GM23338 (cell line): ENCODE results near the gene SRPX2. TPM values are rescaled to one million over a fixed set of nuclear protein-coding genes. Genes with fewer than 3 reads are reported as not detected.

Source experiments
- ATAC-seq: fragments of 200-7000 bp; cut with Tn5 transposase; 3 replicates; pipeline ENCODE4 v1.9.1; 2020
- DNase-seq: peaks from one replicate; pipeline ENCODE4 v3.0.0-alpha.2; 2015; ENCODE audit warnings: low spot score
- H2AFZ ChIP-seq: fragments of 200-600 bp; sonication (generic); 2 replicates; pipeline ENCODE4 v1.8.0; 2016; ENCODE audit warnings: antibody characterized with exemption, mild to moderate bottlenecking, moderate library complexity
- H3F3A ChIP-seq: fragments of 200-600 bp; sonication (generic); replicated peaks from 2 replicates; pipeline ENCODE4 v1.8.0; 2017; ENCODE audit warnings: antibody characterized with exemption, mixed run types, low read depth
- H3K27ac ChIP-seq: fragments of 200-600 bp; sonication (generic); 2 replicates; pipeline ENCODE4 v1.6.1; 2016; ENCODE audit warnings: low read depth
- H3K27me3 ChIP-seq: fragments of 200-600 bp; sonication (generic); 2 replicates; pipeline ENCODE4 v1.8.0; 2016; ENCODE audit warnings: mild to moderate bottlenecking, mixed run types, moderate library complexity; ENCODE audit not compliant: insufficient read depth
- H3K36me3 ChIP-seq: fragments of 200-600 bp; sonication (generic); 2 replicates; pipeline ENCODE4 v1.8.0; 2016; ENCODE audit warnings: mild to moderate bottlenecking; ENCODE audit not compliant: insufficient read depth
- H3K4me1 ChIP-seq: fragments of 200-600 bp; sonication (generic); 2 replicates; pipeline ENCODE4 v1.8.0; 2016; ENCODE audit warnings: mild to moderate bottlenecking, moderate library complexity; ENCODE audit not compliant: insufficient read depth
- H3K4me2 ChIP-seq: fragments of 200-600 bp; sonication (generic); 2 replicates; pipeline ENCODE4 v1.7.1; 2017; ENCODE audit warnings: mixed run types
- H3K4me3 ChIP-seq: fragments of 200-600 bp; sonication (generic); 2 replicates; pipeline ENCODE4 v1.6.1; 2016; ENCODE audit warnings: mixed run types
- H3K79me2 ChIP-seq: fragments of 200-600 bp; sonication (generic); replicated peaks from 2 replicates; pipeline ENCODE4 v1.8.0; 2017; ENCODE audit warnings: mild to moderate bottlenecking; ENCODE audit not compliant: insufficient read depth
- H3K9me2 ChIP-seq: fragments of 200-600 bp; sonication (generic); 2 replicates; pipeline ENCODE4 v1.8.0; 2017; ENCODE audit not compliant: insufficient read depth
- H4K20me1 ChIP-seq: fragments of 200-600 bp; sonication (generic); replicated peaks from 2 replicates; pipeline ENCODE4 v1.8.0; 2017; ENCODE audit warnings: mild to moderate bottlenecking; ENCODE audit not compliant: insufficient read depth
- H3K27ac Mint-ChIP-seq: 2 replicates; pipeline ENCODE4 v1.8.0; 2020; ENCODE audit warnings: inconsistent platforms, mild to moderate bottlenecking, moderate library complexity, mixed read lengths
- H3K27me3 Mint-ChIP-seq: 3 replicates; pipeline ENCODE4 v1.8.0; 2022; ENCODE audit warnings: low read depth, mild to moderate bottlenecking, moderate library complexity, mixed read lengths, inconsistent platforms; ENCODE audit not compliant: insufficient read depth, poor library complexity
- H3K36me3 Mint-ChIP-seq: 3 replicates; pipeline ENCODE4 v1.8.0; 2021; ENCODE audit warnings: low read depth, mild to moderate bottlenecking, inconsistent platforms, moderate library complexity, mixed read lengths
- H3K4me1 Mint-ChIP-seq: 3 replicates; pipeline ENCODE4 v1.8.0; 2020; ENCODE audit warnings: mild to moderate bottlenecking, inconsistent platforms, mixed read lengths
- H3K4me3 Mint-ChIP-seq: 3 replicates; pipeline ENCODE4 v1.8.0; 2021; ENCODE audit warnings: moderate library complexity, mild to moderate bottlenecking, inconsistent platforms, mixed read lengths
- H3K9me3 Mint-ChIP-seq: 3 replicates; pipeline ENCODE4 v1.8.0; 2020; ENCODE audit warnings: moderate library complexity, mild to moderate bottlenecking, inconsistent platforms, mixed read lengths
- CREB1 ChIP-seq: fragments of 250-450 bp; sonication (Bioruptor Pico); IDR thresholded peaks from 2 replicates; pipeline ENCODE4 v1.5.0; 2020; ENCODE audit warnings: low read depth, mild to moderate bottlenecking, moderate library complexity
- CTCF ChIP-seq, 2 experiments: fragments of 200-600 bp in 1 of 2; sonication (generic) in 1 of 2; conservative IDR thresholded peaks; 2 replicates each; pipeline versions ENCODE4 v1.5.1 to v1.6.1; 2016 to 2017; ENCODE audit warnings: antibody characterized with exemption in 2 of 2, low read depth in 2 of 2, mild to moderate bottlenecking in 2 of 2, moderate library complexity in 1 of 2
- ETS1 ChIP-seq: IDR thresholded peaks from 2 replicates; pipeline ENCODE4 v1.6.1; 2016; ENCODE audit warnings: antibody characterized with exemption
- EZH2 ChIP-seq: fragments of 200-600 bp; sonication (generic); IDR thresholded peaks from one replicate; pipeline ENCODE4 v1.8.0; 2017; ENCODE audit warnings: antibody characterized with exemption, mild to moderate bottlenecking, low read depth; ENCODE audit not compliant: unreplicated experiment
- EZH2phosphoT487 ChIP-seq: fragments of 200-600 bp; sonication (generic); IDR thresholded peaks from one replicate; pipeline ENCODE4 v1.8.1; 2018; ENCODE audit warnings: antibody characterized with exemption; ENCODE audit not compliant: unreplicated experiment
- JUNB ChIP-seq: IDR thresholded peaks from one replicate; pipeline ENCODE4 v1.6.1; 2016; ENCODE audit warnings: antibody characterized with exemption; ENCODE audit not compliant: unreplicated experiment
- NANOG ChIP-seq: IDR thresholded peaks from 2 replicates; pipeline ENCODE4 v1.6.1; 2016; ENCODE audit warnings: antibody characterized with exemption, borderline replicate concordance
- POLR2AphosphoS5 ChIP-seq: IDR thresholded peaks from 2 replicates; pipeline ENCODE4 v1.6.1; 2016; ENCODE audit warnings: antibody characterized with exemption, low read depth
- REST ChIP-seq: IDR thresholded peaks from one replicate; pipeline ENCODE4 v1.6.1; 2018; ENCODE audit warnings: antibody characterized with exemption; ENCODE audit not compliant: unreplicated experiment
- STAT1 ChIP-seq: IDR thresholded peaks from one replicate; pipeline ENCODE4 v1.6.1; 2016; ENCODE audit warnings: antibody characterized with exemption; ENCODE audit not compliant: unreplicated experiment
- ZNF114 ChIP-seq: fragments of 250-450 bp; sonication (Bioruptor Pico); IDR thresholded peaks from 2 replicates; pipeline ENCODE4 v1.5.0; 2020; ENCODE audit warnings: mild to moderate bottlenecking, moderate library complexity
- ZNF331 ChIP-seq: fragments of 250-450 bp; sonication (Bioruptor Pico); IDR thresholded peaks from 2 replicates; pipeline ENCODE4 v1.5.0; 2020; ENCODE audit warnings: low read depth, mild to moderate bottlenecking, moderate library complexity
- ZNF462 ChIP-seq: fragments of 250-450 bp; sonication (Bioruptor Pico); IDR thresholded peaks from 2 replicates; pipeline ENCODE4 v1.5.0; 2020; ENCODE audit warnings: mild to moderate bottlenecking, moderate library complexity
- polyA plus RNA-seq: library from polyadenylated mRNA; unstranded; fragments of >200 nt; fragmentation: Nextera tagmentation; extraction: Ambion mirVana; gene quantifications from 2 replicates; pipeline ENCODE4 v1.2.1, GENCODE V29; 2016
- total RNA-seq: library from RNA; depleted of rRNA; stranded (reverse); fragments of >200 nt; shearing (Covaris generic); gene quantifications from 2 replicates; pipeline ENCODE4 v1.2.3, GENCODE V29; 2014

Gene SRPX2
- total and polyA plus RNA-seq, 2 experiments from 2014 or later, result not detected

GRCh38 chrX:100659431-100660137 is 15.6 kb downstream of the SRPX2 start:
- no peaks in the 10 kb centered on the region for H3K27me3 Mint-ChIP-seq
- H3K4me3 Mint-ChIP-seq, result no peak overlapping the region
- H2AFZ ChIP-seq, result no peak overlapping the region
- ATAC-seq (no peak), DNase-seq (no peak)
- no peaks in the 10 kb centered on the region for H3K36me3 ChIP-seq
- H3F3A ChIP-seq, result no peaks in the 10 kb centered on the region
- H4K20me1 ChIP-seq, result no peaks in the 10 kb centered on the region
- H3K4me1 Mint-ChIP-seq, result no peaks in the 10 kb centered on the region
- H3K79me2 ChIP-seq, result no peaks in the 10 kb centered on the region
- no peaks in the 10 kb centered on the region for H3K9me2 ChIP-seq
- no peak overlapping the region for H3K27ac Mint-ChIP-seq
- no peaks in the 10 kb centered on the region for H3K27me3 ChIP-seq
- TF ChIP-seq REST (no peak), ZNF462 (no peak), CREB1 (CRISPR knock-in tag) (no peak), ZNF114 (CRISPR knock-in tag) (no peak), EZH2phosphoT487 (no peak), ETS1 (no peak), EZH2 (no peak), JUNB (no peak), CTCF (conservative IDR thresholded peaks at IDR 0.05; ENCODE audit: low read depth in 2 of 2) (no peak), NANOG (no peak), ZNF331 (CRISPR knock-in tag) (no peak), POLR2AphosphoS5 (no peak), STAT1 (no peak)
- H3K4me1 ChIP-seq, result no peaks in the 10 kb centered on the region
- H3K4me3 ChIP-seq, result no peak overlapping the region
- H3K36me3 Mint-ChIP-seq, result no peaks in the 10 kb centered on the region
- H3K27ac ChIP-seq, result no peak overlapping the region
- H3K9me3 Mint-ChIP-seq, result no peaks in the 10 kb centered on the region
- no peak overlapping the region for H3K4me2 ChIP-seq
